NCI-H2196 treated with DMSO at 0.1 percent for 48 hours (cell line): ENCODE data around the gene AREG.

Experiments used
- DNase-seq: peaks from one replicate; lab custom pipeline; 2025; ENCODE audit not compliant: unreplicated experiment; lab: John Stamatoyannopoulos, UW

AREG gene

DNA sequence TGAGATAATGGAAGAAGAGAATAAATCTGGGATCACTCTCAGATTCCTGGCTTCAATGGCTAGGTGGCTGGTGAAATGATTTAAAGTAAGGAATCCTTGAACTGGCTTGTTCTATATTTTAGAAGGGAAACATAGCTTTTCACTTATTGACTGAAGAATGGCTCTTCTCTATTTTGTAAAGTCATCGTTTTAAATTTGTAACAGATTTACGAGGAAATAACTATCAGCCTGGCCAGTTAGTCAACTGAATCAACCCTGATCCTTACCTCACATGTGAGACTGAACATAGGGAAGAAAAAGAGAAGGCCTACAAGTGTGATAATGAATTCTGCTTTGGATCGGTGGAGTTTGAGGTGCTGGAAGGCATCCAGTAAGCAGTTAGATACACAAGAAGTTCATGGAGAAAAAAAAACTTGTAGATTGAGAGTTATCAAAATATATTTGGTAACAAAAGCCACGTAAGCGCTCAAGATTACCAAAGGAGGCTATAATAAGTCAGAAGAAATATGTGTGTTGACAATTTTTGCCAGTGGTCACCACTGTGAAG is 12.0 kb downstream of the AREG start:
- DNase-seq = no peak

DNA sequence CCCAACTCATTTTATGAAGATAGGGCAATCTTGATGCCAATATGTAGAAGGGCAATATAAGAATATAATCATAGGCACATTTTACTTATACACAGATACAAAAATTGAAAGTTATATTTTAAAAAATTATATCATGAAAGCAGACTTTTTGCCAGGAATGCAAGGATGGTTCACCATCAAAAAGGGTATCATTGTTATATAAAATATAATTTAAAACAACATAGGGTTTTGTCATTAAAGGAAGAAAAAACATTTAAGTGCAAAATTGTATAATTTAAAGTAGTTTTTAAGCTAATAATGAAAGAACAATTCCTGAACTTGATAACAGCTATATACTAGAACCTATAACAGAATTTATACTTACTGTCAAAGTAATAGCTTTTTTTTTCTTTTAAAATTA is 15.9 kb downstream of the AREG start:
- DNase-seq = no peak

DNA sequence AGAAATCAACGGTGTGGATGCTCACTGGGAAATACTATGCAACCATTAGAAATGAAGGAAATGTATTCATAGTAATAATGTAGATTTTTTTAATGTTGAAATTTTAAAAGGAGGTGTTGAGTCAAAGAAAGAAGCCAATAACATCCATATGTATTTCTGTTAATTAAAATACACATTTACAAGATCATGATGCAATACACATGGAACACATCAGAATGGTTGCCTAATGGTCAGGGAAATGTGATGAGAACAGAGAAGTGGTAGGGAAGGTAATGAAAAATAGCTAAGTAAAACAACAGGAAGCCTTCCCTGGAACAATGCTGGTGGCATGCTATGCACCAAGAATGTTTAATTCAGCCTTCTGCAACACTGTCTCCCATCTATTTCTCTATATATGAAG is 18.2 kb downstream of the AREG start:
- DNase-seq = no peak

DNA sequence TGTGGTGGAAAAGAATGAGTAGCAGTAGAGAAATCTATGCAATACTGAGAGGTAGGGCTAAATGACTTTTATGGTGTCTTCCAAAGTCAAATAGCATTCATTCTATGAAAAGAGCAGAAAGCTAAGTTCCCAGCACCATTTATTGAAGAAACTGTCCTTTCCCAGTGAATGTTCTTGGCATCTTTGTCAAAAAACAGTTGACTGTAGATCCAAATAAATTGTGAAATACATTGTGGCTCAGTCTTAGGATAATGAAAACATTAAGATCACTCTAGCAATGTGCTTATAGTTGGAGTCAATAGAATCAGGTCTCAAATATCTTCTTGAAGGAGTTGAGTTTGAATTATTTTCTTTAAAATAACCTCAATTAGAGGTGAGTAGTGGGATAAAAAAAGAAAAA is 19.4 kb downstream of the AREG start:
- DNase-seq = no peak

DNA sequence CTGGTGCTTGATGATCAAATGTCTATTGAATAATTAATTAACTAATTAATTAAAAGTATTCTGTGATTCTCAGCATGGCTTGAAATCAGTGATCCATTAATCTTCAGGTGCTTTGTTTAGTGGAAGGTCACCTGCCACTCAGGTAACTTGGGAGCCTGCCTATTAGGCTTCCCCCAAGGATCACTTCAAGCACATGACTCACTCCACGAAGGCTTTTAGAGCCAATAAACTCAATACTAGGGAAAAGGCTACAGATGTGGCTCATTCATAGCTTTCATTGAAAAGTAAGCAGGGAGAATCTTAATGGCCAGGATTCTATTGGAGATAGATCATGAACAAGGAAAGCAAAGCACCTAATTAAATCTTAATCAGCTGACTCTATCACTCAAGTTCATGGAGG is 21.3 kb downstream of the AREG start:
- no peak for DNase-seq

DNA sequence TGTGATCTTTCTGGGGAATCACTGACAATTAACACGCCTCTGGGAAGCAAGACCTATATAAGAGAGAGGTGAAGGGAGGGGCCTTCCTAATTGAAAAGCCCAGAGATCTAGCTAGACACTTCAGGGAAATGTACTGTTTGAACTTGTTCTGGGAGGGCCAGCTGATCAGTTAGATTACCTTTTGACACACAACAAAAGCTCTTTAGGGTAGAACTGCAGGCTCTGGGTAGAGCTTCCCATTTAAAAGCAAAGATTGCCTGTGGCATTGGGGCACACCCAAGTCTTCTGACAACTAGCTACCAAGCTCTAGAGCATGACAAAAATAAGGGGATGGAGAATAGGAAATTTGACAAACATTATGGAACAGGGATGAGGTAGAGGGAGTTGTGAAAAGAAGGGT is 26.3 kb downstream of the AREG start:
- no peak for DNase-seq

DNA sequence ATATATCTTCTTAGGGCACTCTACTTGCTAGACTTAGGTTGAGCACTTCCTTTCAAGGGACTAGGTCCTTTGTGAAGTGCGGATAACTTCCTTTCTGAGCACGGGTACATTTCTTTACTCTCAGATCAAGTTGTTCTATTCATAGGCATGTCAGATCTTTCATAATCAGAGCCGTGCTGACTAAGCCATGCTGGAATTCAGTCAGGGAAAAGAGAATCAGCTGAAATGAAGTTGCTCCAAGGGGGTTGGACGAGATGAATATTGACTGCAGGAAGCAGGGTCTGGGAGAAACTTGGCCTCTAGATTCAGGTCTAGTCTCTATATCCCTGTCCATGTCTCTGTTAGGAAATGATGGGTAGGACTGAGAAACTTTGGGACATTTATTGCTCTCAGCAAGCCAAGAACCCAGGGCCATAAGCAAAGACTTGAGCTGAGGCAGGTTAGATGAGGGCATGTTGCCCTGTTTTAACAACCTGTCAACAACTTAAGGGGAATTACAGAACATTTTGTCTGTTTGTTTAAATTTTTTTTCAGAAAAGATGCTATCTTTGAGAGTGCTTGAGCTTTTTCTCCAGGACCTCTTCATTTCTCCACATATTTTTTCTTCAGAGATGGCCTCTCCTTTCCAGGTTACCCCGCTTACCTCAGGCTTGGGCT is 28.3 kb downstream of the AREG start:
- no peak for DNase-seq

DNA sequence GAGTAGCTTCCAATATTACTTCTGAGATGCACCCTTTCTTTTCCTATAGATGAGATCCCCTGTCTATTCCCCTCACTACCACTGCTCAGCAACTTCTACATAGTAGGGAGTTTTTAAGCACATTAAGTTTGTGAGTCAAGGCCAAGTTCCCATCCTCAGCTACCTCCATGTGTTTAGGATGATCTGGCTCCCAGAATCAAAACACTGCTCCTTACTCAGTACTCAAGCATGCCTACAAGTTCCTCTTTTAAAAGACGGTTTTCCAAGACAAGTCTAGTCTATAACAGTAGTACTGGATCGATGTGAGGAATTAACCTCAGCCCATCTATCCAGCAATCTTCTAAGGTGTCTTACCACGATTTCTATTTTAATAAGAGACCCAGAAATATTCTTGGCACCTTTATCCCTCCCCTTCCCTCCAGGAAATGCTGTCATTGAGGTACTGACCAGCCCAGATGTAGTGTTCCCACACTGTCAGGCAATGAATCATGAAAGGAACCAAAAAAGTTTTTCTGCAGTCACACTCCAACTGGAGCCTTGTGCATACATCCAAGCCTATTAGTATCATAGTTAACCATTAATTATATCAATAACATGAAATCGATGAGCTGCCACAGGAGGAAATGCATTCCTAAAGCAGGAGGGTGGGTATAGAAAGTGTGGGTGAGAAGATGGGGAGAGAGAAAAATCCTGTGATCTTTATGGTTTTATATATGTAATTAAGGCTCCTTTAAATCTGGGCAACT is 29.6 kb downstream of the AREG start:
- DNase-seq = no peak

DNA sequence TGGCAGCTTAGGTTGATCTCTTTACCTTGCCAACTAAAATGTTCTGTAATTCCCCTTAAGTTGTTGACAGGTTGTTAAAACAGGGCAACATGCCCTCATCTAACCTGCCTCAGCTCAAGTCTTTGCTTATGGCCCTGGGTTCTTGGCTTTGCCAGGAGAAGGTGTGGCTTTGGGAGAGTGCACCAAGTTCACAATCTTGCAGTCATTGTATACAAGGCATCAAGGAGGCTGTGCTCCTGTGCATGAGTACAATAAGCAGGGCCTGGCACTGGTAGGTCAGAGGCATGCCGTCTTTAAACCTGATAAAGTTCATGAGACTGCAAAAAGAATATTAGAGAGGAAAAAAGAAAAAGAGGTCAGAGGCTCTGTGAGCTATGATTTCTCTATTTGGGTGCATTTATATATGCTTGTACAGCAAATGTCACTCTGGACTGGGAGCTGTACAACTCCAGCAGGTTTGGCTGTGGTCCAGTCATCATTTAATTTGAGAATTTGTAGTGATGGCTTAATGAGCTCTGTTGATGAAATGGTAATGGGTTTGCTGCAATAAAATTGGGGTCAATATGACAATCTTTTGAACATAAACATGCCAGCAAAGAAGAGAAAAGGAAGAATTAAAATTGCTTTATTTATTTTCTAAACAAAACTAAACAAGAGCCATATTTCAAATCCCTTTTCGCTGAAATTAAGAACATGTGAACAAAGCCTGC is 30.3 kb downstream of the AREG start:
- DNase-seq = no peak

DNA sequence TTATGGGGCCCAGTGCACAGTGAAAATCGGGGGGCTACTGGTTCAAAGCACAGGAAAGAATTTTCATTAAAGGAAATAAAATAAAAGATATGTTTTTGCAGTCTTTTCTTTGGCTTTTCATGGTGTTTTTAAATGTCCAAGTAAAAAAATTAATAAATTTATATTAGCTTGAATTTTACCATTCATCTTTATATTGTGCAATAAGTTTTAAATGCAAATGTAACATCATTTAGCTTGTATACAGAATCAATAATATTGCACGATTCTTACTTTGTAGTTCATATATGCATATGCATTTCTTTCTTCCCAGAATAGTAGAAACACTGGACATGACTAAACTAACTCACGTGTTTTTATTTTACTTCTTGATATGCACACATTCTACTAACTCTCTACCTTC is 31.0 kb downstream of the AREG start:
- no peak for DNase-seq

DNA sequence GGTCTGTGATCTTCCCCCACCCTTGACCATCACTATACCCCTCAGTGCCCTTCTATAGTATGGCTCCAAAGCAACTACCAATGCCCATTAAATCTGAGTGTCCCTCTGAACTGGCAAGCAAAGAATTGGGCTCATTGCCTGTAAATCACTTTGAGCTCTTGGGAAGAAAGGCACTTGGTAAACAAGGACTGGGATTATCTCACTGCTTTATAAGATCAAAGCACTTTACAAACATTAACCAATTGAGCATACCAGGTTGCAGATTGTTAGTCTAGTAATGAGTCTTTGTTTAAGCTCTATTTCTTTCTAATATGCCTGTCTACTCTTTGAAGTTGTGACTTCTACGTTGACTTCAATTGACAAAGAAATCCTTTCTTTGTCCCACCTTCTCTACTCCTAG is 34.1 kb downstream of the AREG start:
- no peak for DNase-seq

DNA sequence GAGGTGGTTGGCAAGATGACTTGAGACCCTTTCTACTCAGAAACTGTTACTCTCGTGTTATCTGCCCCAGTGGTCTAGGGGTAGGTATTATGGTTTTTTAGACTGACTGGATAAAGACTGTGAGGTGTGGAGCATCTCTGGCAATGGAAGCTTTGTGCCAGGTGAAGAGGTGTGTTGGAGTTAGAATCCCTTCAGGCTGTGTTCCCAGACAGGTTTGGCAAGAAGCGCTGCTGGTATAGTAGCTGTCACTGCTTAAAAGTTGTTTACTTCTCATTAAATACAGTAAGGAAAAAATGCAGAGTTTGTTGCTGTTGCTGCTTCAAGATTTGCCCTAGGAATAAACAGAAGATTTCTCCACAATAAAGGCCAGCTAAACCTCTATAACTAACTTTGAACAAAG is 35.3 kb downstream of the AREG start:
- DNase-seq = no peak

DNA sequence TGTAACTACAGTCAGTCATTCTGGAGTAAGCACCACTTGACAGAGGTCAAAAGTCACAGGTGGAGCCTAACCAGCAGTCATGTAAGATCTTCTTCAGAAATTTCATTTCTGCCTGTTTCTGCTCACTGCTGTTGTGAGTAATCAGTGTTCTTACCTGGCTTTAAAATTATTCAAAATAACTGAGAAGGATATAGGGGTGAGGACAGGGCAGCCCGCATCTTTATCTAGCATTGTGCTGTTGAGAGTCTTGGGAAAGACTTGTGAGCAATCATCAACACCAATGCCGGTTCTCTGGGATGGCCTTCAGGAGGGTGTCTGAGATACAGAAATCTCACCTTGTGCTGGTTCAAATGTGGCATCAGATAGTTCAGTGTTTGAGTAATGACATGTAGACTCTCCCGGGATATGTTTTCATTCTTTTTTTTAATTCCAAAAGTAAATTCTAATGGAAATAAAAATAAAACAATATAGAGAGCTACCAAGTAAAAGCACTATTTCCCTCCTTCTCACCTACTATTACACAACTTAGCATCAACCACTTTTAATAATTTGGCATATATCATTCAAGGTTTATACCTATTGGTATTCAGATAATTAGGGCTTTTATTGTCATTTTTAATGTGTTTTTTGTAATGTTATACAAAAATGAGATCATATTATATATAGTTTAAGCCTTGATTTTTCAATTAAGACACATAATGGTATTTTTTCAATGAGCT is 37.1 kb downstream of the AREG start:
- DNase-seq = no peak

DNA sequence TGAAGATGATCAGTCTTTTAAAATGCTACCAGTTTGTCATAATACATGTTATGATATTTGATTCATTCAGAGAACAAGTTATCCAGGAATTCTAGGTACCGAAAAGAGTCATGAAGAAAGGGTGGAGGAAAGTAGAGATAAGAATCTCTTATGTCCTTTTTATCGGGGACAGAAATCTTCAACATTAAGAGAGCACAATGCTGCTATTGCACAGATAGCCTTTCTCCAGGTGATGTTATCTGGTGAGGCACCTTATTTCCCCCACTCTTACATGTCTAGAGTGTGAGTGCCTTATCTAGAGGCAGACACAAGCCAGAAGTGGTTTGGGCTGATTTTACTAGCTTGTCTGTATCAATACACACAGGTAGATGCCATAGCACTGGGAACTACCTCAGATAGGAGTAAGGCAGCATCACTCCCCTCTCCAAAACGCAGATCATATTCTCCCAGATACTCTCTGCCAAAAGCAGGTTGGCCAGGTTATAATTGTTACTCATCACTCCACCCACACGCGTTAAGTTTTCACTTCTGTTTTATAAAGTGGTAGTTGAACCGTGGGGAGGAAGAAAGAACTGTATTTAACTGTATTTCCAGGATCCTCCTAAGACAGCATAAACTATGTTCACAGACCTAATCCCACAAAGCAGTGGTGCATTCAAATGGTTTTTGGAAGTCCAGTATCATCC is 38.4 kb downstream of the AREG start:
- DNase-seq = no peak

DNA sequence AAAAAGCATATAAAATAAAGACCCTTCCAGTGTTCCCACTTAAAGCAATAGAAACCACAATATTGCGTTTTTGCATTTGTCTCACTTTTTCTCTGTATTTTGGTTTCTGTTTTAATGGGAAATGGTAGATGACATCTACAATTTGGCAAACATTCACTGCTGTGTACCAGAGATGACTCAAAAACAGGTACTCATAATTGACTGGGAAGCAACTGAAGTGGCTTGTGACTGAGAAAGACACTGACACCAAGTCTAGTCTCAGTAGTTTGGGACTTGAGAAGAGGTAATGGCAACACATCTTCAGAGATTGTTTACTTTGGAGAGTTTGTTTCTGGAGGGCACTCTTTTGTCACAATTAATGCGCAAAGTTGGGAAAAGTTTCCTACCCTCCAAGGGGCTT is 42.0 kb downstream of the AREG start:
- DNase-seq = no peak

DNA sequence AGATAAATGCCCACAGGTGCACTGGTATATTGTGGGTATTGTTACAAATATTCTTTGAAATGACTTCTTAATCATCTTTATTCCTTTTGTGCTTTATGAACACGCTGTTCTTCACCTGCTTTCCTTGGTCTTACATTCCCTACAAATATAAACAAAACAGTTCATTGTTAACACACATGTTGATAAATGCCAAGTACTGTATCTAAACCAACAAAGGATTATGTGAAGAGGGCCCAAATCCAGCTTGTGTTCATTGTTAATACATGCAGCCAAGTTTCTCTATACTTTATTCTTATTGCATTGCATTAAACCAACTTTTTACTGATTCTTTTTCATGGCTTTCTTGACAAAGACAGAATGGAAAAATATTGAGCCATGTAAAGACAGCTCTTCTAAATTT is 42.8 kb downstream of the AREG start:
- DNase-seq = no peak

DNA sequence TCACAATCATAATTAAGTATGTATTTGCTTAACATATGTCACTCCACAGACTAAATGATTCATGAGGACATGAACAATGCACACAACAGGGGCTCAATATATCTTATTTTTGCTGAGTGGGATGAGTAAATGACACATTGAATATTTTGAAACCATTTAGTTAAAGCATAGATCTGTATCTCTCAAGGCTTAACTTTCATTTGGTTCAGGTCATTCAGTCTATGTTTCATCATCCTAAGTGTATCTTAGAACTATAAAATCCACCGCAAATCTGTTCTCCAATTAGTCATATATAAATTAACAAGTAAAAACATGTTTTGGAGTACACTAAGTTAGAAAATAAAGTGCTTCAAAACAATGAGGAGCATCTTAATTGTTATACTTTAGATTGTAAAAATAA is 45.8 kb downstream of the AREG start:
- DNase-seq = no peak

DNA sequence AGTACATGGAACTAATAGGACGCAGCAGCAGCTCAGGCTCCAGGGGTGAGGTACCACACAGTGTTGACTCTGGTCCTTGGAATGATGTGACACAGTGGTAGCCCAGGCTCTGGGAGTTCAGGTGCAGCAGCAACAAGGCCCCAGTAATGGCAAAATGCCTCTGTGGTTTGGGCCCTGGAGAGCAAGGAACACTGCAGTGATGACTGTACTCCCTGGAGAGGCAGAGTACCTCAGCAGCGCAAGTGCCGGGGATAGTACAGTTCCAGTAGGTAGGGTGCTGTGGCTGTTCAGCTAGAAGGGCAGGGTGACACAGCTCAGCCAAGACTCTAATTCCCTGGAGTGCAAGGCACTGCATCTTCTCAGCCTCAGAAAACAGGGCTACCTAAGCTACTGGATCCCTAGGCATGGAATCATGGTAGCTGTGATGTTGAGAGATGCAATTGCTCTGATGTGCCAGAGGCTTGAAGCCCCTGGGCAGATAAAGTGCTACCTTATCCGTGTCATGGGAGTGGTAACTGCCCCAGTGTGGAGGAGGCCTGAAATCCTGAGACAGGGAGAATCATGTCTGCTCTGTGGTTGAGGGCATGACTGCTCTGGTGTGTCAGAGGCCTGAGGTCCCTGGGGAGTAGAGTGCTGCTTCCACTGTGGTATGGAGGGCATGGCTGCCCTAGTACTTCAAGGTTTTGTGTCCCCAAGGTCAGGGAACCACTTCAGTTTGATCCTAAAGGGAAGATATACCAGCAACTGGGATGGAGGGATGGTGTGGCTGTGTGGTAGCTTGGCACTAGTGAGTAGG is 55.2 kb downstream of the AREG start:
- DNase-seq = no peak

DNA sequence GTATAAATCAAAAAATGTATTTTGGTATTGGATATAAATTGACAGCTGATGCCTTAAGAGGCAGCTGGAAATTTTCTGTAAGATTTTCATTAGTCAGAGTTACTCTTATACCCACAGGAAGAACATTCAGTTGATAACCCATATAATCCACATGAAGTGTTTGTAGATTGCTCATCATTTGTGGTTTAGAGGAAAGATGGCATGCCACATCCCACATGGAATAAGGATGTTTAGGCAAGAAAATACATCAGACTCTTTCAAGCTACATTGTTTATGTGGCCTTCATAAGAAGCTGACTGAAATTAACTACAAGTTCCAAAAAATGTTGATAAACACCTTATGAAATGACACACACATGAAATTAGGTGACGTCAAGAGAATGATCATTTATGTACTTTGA is 56.6 kb downstream of the AREG start:
- no peak for DNase-seq

DNA sequence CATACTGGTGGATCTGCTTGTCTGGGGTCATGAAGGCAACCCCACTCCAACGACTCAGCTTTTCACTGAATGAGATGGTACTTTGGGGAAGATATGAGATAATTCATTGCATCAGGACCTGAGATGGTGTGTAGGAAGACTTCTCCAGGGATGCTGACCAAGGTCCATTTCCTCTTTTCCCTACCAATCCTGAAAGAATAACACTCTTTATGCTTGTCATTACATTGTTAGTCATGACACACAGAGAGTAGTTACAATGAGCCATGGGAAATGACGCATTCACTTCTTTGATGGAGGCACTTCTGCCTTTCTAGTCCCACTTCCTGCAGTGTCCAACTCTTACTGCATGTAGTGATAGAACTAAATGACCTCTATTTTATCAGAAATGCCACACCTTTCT is 58.6 kb downstream of the AREG start:
- DNase-seq = no peak
